NCI-H146 treated with DMSO at 0.1 percent for 48 hours (cell line): ENCODE measurements around the gene SPATA25.
"Not testable (repeated sequence)": the region's sequence is repeated elsewhere in the genome, so short reads cannot be mapped to it uniquely, and the experiment has no call there.

Source experiments
- DNase-seq: peaks from one replicate; lab custom pipeline; 2025; ENCODE audit not compliant: unreplicated experiment; lab: John Stamatoyannopoulos, UW

SPATA25 gene, protein sequence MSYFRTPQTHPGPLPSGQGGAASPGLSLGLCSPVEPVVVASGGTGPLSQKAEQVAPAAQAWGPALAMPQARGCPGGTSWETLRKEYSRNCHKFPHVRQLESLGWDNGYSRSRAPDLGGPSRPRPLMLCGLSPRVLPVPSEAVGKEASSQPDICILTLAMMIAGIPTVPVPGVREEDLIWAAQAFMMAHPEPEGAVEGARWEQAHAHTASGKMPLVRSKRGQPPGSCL

DNA sequence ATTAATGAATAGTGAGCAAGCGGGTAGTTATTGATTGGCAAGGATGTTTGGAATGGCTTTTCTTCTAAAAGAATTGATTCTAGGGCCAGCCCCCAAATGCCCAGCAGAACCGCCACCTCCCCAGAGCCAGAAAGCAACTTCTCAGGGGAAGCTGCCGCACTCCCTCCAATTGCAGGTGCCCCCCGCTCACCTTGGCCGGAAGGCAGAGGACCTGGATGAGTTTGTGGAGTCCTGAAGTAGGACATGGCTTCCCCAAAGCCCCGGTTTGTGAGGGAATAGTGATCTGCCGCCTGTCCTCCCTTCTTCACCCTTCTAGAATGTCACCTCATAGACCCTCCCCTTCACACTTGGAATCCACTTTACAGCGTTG lies at the start of gene SPATA25:
Gene SPATA25, minus strand, starts transcription at position 277 of the 370 bp plus-strand sequence. Its CDS starts 32 bp downstream, at position 245.
- DNase-seq, result no peak

DNA sequence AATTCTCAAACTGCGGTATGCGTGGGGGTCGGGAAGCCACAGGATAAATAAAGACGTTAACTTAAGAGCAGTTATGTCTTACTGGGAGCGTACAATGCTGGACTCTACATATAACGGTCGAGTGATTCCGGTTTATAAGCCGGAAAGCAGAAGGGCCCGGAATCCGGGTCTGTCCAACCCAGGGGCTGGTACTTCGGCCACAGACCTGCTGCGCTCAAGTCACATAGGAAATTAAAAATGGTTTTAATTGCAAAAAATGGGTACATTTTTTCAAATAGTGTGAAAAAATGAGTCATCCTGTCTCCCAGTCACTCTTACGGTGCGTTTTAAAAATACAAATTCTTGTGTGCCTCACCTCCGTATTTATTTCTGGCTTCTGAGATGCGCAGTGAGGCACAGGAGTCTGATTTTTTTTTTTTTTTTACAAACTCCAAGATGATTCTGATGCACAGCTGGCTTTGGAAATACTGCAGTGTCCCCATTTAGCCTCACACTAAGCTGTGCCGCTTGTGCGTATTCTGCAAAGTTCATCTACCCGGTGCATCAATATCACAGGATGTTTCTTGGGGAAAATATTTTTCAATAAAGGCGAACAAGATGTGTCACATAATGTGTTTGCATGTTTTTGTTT lies 48.1 kb upstream of the SPATA25 start:
- no peak for DNase-seq

DNA sequence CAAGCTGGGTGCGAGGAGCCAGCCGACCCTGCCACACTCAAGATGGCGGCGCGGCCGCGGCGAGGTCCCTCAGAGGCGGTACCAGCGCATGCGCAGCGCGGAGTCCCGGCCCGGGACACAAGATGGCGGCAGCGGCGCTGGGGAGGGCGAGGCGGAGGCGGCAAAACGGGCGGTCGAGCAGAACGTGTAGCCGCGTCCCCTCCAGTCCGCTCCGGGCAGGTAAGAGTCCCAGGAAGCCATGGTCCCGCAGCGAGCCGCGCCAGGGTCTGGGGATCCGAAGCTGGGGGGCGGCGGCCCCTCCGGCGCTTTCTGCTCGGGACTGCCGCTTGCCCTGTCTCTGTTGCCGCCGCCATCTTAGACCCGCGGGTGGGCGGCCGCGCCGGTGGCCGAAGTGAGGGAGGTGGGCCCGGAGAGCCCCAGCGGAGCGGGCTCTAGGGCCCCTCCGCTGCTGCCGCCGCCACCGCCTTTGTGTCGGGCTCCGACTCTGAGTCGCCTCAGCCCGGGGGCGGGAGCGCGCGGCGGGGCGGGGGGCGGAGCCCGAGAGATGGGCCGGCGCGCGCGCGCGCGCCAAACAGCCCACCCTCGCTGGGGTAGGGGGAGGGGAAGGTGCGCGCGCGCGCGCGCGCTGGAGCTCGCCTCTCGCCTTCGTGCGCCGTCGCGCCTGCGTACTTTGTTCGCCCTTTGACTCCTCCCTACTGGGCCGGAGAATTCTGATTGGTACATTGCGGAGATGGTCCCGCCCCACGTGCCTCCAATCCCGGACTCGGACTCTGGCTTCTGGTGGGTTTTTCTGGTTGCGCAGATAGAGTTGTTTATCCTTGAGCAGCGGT lies 47.4 kb upstream of the SPATA25 start, which contains the start of gene PCIF1:
Gene PCIF1, plus strand, starts transcription at position 98 of the 830 bp plus-strand sequence. CDS start 4,317 bp downstream, outside the sequence.
- DNase-seq, result peak; percentile 93

DNA sequence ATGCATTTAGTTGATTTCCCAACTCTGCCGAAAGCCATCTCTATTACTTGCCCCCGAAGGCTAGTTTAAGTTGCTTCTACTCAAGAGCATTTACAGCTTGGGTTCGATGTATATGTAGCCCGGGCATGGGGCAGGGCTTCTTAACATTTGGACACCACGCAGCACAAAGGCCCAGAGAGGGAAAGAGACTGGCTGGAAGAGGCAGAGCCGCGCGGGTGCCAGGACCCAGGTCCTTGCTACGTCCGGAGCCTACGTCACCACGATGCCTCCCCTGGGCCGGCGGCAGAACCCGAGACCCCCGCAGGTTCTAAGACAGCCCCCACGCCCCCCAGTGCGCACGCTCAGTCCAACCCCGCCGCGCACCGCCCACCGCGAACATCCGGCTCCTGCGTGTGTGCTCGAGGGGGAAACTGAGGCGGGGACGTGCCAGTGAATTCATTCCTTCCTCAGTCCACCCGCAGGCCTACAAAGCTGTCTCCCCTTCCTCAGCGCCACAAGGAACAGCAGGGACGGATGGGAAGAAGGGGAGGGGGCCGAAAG lies 46.7 kb upstream of the SPATA25 start:
- DNase-seq, result peak; percentile 74

DNA sequence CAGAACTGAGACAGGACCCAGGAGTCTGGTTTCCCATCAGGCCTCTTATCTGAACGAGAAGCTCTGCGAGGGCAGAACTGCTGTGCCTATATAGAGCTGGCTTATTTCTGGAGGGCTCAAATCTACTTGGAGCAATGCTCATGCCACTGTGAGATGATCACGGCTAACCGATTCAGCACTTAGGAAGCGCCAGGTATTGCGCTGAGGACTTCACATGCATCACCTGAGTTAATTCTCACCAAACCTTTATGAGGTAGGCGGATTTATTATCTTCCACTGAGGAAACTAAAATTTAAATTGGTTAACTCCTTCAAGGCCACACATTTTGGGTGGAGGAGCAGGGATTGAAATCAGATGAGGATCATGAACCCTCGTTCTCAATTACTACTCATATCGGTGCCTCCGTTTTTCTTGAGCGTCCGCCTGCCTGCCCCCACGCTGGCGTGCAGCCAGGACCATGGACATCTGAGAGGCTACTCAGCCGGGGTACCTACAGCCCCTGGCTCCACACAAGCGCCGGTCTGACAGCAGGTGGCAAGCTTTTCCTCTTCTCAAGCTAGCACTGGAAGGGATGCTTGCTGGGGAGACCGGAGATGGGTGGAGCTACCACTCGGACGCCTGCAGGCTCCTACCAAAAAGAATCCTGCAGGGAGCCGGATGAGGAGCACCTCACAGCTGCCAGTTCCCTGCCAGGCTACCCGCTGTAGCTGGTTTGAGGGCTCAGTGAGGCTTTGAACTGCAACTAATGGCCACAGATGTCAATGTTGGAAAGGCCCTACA lies 46.0 kb upstream of the SPATA25 start:
- peak; percentile 98 for DNase-seq

DNA sequence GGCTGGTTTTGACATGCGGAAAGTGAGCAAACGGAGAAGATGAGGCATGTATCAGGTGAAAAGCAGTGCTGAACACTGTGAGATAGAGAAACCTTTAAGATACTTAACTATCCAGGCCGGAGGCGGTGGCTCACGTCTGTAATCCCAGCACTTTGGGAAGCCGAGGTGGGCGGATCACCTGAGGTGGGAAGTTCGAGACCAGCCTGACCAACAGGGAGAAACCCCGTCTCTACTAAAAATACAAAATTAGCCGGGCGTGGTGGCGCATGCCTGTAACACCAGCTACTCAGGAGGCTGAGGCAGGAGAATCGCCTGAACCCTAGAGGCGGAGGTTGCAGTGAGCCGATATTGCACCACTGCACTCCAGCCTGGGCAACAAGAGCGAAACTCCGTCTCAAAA lies 44.3 kb upstream of the SPATA25 start:
- not testable (repeated sequence) for DNase-seq

DNA sequence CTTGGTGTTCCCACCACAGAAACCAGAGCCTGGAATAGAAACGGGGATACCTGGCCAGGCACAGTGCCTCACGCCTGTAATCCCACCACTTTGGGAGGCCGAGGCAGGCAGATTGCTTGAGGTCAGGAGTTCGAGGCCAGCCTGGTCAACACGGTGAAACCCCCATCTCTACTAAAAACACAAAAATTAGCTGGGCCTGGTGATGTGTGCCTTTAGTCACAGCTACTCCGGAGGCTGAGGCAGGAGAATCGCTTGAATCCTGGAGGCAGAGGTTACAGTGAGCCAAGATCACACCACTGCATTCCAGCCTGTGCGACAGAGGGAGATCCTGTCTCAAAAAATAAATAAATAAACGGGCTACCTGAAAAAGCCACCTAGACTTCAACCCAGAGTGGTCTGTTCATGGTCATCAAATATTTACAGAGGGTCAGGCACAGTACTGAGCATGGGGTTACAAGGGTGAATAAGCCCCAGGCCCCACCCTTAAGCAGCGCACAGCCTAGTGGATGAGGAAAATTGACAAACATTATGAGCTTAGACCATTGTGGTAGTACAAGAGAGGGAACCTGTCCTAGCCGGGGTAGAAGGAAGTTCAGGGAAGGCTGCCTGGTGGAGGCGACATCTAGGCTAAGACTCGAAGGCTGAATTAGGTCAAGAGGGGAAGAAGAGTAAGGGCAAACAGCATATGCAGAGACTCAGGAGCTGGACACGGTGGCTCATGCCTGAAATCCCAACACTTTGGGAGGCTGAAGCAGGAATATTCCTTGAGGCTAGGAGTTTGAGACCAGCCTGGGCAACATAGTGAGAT lies 39.9 kb upstream of the SPATA25 start:
- DNase-seq, result no peak

DNA sequence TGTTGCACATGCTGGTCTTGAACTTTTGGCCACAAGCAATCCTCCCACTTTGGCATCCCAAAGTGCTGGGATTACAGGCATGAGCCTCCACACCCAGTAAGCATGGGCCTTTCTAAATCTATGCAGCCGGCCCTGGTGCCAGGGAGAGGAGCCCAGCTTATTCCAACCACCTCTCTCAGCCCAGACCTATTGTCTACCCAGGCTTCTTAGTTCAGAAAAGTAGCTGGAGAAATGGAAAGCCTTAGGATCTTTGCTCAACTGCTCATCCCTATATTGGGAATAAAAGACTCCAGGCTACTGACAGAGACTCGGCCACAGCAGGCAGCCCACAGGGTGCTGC lies 39.3 kb upstream of the SPATA25 start:
- DNase-seq, result no peak

DNA sequence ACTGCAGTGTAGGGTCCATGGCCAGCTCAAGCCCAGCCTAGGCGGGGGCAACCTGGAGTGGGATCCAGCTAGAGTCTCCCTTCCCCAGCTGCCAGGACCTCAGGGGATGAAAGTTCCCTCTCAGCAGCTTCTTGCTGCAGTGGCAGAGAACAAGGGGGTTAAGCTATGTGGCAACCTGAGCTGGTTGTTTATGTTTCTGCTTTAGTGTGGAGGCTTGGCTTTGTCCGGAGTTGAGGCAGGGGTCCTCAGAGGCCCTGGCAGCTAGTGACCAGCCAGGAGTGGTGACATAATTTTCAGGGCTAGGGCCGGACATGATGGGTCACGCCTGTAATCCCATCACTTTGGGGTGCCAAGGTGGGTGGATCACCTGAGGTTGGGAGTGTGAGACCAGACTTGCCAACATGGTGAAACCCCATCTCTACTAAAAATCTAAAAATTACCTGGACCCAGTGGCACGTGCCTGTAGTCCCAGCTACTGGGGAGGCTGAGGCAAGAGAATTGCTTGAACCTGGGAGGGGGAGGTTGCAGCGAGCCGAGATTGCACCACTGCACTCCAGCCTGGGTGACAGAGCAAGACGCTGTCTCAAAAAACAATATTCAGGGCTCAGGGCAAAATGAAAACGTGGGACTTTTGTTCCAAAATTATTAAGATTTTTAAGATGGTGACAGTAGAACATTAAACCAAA lies 38.5 kb upstream of the SPATA25 start:
- DNase-seq, result no peak

DNA sequence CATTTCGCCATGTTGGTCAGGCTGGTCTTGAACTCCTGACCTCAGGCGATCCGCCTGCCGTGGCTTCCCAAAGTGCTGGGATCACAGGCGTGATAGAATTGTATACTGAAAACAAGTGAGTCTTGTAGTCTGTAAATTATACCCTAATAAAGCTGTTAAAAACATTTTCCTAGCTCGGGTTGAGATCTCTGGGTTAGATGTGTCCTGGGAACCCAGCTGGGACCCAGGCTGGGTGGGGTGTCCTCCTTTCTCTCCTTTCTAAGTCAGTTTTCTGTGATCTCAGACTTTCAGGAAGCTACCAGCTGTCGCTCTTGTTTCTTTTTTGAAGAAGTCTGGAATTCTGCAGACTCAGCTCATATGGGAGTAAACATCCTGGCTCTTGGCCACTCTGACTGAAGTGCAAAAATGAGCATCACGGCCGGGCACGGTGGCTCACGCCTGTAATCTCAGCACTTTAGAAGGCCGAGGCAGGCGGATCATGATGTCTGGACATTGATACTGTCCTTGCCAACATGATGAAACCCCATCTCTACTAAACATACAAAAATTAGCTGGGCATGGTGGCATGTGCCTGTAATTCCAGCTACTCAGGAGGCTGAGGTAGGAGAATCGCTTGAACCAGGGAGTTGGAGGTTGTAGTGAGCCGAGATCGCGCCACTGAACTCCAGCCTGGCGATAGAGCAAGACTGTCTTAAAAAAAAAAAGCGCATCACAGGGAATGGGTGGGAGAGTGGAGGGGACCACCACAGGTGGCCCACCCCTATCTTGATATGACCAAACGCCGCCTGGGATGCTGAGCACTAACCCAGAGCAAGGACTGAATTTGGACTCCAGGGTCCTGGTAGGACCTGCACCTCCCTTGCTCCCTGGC lies 37.2 kb upstream of the SPATA25 start:
- no peak for DNase-seq

DNA sequence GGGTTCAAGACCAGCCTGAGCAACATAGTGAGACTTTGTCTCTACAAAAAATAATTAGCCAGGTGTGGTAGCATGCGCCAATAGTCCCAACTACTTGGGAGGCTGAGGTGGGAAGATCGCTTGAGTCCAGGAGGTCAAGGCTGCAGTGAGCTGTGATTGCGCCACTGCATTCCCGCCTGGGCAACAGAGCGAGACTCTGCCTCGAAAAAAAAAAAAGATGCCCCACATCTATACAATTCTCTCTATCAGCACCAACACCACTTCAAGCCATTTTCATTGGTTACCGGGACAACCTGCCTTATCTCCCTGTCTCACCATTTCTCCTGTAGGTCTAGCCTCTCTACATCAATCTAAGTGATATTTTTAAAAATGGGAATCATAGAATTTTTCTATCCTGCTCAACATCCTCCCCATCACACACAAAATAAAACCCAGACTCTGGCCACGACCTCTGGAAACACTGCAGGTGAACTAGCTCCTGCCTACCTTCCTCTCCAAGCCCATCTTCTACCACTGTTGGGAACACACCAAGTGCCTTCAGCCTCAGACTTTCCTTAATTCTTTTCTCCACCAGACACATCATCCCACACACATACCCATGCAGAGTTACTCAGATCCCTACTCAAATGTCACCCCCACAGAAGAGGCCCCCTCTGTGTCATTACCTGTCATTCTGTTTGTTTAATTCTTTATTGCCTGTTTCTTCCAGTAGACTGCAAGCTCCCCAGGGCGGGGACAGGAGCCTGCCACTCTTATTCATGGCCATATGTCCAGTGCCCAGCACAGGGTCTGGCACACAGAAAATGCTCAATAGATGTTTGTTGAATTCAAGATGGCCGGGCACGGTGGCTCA lies 34.1 kb upstream of the SPATA25 start:
- DNase-seq, result no peak

DNA sequence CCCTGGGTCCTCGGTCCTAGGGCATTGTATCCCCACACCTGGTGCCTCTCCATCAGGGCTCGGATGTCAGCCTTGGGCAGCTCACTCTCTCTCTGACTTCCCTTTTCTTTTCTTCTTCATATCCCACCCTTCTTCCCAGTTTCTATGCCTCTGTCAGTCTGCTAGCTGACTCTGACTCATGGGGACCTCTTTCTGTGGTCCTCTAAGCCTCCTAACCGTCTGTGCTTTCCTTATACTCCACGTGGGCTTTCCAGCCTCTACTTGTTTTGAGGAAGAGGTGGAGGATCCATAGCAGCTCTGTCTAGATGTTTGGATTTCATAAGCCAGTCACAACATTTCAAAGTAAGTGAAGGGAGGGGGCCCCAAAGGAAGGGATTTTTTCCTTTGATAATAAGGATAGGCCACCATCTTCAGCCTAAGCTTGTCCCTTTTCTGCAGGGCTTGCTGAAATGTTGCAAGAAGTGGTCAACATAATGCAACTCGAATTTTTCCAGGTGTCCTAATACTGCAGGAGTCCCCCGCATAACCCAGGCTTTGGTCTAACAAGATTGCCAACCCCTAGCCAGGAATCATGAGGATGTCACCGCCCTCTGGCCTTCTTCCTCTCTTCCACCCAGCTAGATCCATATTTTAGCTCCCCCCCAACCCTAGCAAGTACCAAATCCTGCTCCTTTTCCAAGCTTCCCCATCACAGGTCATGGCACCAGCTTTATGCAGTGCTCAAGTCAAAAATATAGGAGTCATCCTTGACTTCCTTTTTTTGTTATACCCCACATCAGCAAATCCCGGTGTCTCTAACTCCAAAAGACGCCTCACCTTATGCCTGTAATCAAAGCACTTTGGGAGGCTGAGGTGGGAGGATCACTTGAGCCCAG lies 33.3 kb upstream of the SPATA25 start:
- no peak for DNase-seq

DNA sequence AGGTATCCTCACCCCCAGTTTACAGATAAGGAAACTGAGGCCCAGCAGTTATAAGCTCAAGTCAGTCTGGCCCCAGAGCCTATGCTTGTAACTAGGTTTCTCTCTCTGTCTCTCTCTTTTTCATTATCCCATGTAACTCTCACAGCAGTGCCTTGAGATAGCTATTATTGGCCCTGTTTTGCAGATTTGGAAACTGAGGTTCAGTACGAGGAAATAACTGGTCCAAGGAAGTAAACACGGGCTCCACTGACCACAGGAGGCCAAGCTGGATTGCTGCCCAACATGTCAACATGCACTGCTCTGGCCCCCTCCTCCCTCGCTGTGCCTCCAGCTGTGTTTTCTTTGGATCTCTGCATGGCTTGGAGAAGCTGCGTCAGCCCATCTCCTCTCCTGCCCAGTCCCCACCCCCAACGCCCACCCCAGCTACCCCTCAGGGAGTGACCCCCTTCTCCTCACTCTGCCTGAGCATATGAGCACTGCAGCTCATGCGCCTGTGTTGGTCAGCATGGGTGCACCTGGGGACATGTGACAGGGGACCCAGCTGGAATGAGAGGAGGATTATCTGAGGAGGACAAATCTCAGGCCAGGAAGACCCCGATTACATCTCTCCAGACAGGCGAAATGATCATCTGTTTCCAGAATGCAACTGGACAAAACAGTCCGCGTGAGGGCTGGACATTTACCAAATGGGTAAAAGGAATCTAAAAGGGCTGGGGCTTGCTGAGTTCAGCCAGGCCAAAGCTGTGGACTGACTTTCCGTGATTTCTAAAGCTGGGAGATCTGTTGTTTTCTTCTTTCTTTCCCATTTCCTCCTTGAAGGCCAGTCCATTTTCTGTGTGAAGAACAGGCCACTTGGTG lies 32.3 kb upstream of the SPATA25 start:
- no peak for DNase-seq

DNA sequence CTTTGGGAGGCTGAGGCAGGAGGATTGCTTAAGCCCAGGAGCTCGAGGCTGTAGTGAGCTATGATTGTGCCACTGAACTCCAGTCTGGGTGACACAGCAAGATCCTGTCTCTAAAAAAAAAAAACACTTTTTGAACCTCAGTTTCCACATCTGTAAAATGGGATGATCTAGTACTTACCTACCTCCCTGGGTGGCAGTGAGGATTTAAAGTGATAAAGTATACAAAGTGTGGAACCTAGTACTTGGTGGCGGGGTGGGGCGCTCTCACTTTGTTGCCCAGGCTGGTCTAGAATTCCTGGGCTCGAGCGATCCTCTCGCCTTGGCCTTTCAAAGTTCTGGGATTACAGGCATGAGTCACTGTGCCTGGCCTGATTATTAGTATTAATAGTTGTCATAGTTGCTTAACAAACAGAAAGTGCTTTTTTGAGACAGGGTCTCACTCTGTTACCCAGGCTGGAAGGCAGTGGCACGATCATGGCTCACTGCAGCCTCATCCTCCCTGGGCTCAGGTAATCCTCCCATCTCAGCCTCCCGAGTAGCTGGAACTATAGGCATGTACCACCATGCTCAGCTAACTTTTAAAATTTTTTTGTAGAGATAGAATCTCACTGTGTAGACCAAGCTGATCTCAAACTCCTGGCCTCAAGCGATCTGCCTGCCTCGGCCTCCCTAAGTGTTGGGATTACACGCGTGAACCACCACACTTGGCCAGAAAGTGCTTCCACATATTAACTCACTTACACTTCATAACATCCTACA lies 31.5 kb upstream of the SPATA25 start:
- DNase-seq, result no peak

DNA sequence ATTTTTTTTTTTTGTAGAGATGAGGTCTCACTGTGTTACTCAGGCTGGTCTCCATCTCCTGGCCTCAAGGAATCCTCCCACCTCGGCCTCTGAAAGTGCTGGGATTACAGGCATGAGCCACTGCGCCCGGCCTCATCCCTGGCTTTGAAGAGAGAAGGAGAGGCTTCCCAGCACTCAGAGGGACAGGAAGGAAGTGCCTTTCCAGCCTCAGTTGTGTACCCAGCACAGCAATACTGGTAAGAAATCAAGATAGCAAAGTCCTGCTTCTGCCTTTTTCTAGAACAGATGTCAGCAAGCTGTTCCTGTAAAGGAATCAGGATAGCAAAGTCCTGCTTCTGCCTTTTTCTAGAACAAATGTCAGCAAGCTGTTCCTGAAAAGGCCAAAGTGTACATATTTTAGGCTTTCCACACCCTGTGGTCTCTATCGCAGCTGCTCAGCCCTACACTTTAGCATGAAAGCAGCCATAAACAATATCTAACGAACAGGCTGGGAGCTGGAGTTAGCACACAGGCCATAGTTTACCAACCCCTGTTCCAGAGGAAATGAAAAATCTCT lies 30.8 kb upstream of the SPATA25 start:
- DNase-seq, result no peak
